Upper lobe of left lung (tissue), 4 donors: ENCODE results near the gene COX19.

ENCODE experiments used
- CTCF ChIP-seq, 6 experiments: fragments of 450-650 bp in 4 of 6; fragments of 200-600 bp in 2 of 6; sonication (generic) in 2 of 6; IDR thresholded peaks; one replicate each; pipeline ENCODE4 v1.5.1; 2016 to 2019; ENCODE audit warnings: antibody characterized with exemption in 6 of 6
- POLR2A ChIP-seq, 4 donors: fragments of 450-650 bp; IDR thresholded peaks; one replicate each; pipeline ENCODE4 v1.5.1; 2016 to 2017; ENCODE audit warnings: antibody characterized with exemption in 4 of 4, mild to moderate bottlenecking in 2 of 4
- POLR2AphosphoS5 ChIP-seq, 2 donors: sonication (generic); formaldehyde crosslinking; IDR thresholded peaks; one replicate each; pipeline ENCODE4 v1.5.1; 2017; ENCODE audit warnings: antibody characterized with exemption in 2 of 2

- TF ChIP-seq POLR2AphosphoS5 (IDR thresholded peaks at IDR 0.05): no peak
- no peak for TF ChIP-seq CTCF (IDR thresholded peaks at IDR 0.05)
- no peak for TF ChIP-seq POLR2A (IDR thresholded peaks at IDR 0.05)
Measured at GRCh38 chr7:970744-971143, 4.6 kb downstream of the COX19 start.
